Stimulated activated CD4-positive, alpha-beta T cell treated with anti-CD3 and anti-CD28 coated beads, Interleukin-2, amount 100 ng/mL, for 48 hours (primary cell): ENCODE measurements around the gene PIAS3.

ENCODE experiments used
- DNase-seq, 2 donors: peaks; one replicate each; pipeline ENCODE4 v3.0.0-alpha.2; 2020

Gene PIAS3

GRCh38 chr1:145858901-145859490 lies at the start of gene PIAS3:
TSS of gene PIAS3 (minus strand) at chr1:145859081. CDS start at chr1:145858990, 91 bp downstream.
- peak; percentile 79 to 83 for DNase-seq

GRCh38 chr1:145908653-145909052 lies 49.8 kb upstream of the PIAS3 start:
- no peak for DNase-seq

- DNase-seq, result no peak
Observed at GRCh38 chr1:145906954-145907753, 48.3 kb upstream of the PIAS3 start.

- no peak for DNase-seq
Observed at GRCh38 chr1:145901312-145902021, 42.6 kb upstream of the PIAS3 start.

- no peak for DNase-seq
Observed at GRCh38 chr1:145898756-145899155, 39.9 kb upstream of the PIAS3 start.

GRCh38 chr1:145897969-145898368 lies 39.1 kb upstream of the PIAS3 start:
- no peak for DNase-seq

- no peak for DNase-seq
Observed at GRCh38 chr1:145895471-145895870, 36.6 kb upstream of the PIAS3 start.

GRCh38 chr1:145893306-145894055 lies 34.6 kb upstream of the PIAS3 start:
- no peak for DNase-seq

GRCh38 chr1:145892486-145893087 lies 33.7 kb upstream of the PIAS3 start:
- no peak for DNase-seq

- DNase-seq, result peak; percentile 45 to 55
Observed at GRCh38 chr1:145891587-145892485, 33.0 kb upstream of the PIAS3 start.

- DNase-seq, result no peak
Observed at GRCh38 chr1:145891143-145891542, 32.3 kb upstream of the PIAS3 start.

GRCh38 chr1:145889722-145890121 lies 30.8 kb upstream of the PIAS3 start:
- DNase-seq, result no peak

- no peak for DNase-seq
Observed at GRCh38 chr1:145887631-145888030, 28.8 kb upstream of the PIAS3 start.

GRCh38 chr1:145886816-145887215 lies 27.9 kb upstream of the PIAS3 start:
- DNase-seq, result no peak

- no peak for DNase-seq
Observed at GRCh38 chr1:145886390-145886789, 27.5 kb upstream of the PIAS3 start.

- DNase-seq, result peak; percentile 79 to 83
Observed at GRCh38 chr1:145885738-145886287, 26.9 kb upstream of the PIAS3 start, which contains the start of gene ANKRD35. TSS of gene ANKRD35 (minus strand) at chr1:145885866. CDS start at chr1:145885758, 108 bp downstream.

GRCh38 chr1:145884675-145885074 lies 25.8 kb upstream of the PIAS3 start:
- DNase-seq, result no peak

- DNase-seq, result no peak
Observed at GRCh38 chr1:145879775-145880174, 20.9 kb upstream of the PIAS3 start.

- no peak for DNase-seq
Observed at GRCh38 chr1:145878724-145879123, 19.8 kb upstream of the PIAS3 start.

- DNase-seq, result no peak
Observed at GRCh38 chr1:145877923-145878486, 19.1 kb upstream of the PIAS3 start.

- DNase-seq, result no peak
Observed at GRCh38 chr1:145874646-145875045, 15.8 kb upstream of the PIAS3 start.
